GM23338 (cell line): ENCODE measurements around the gene RPLP2. TPM values are rescaled to one million over a fixed set of nuclear protein-coding genes. Genes with fewer than 3 reads are reported as not detected.

Experiments used
- ATAC-seq: fragments of 200-7000 bp; cut with Tn5 transposase; 3 replicates; pipeline ENCODE4 v1.9.1; 2020
- DNase-seq: peaks from one replicate; pipeline ENCODE4 v3.0.0-alpha.2; 2015; ENCODE audit warnings: low spot score
- H2AFZ ChIP-seq: fragments of 200-600 bp; sonication (generic); 2 replicates; pipeline ENCODE4 v1.8.0; 2016; ENCODE audit warnings: antibody characterized with exemption, mild to moderate bottlenecking, moderate library complexity
- H3F3A ChIP-seq: fragments of 200-600 bp; sonication (generic); replicated peaks from 2 replicates; pipeline ENCODE4 v1.8.0; 2017; ENCODE audit warnings: antibody characterized with exemption, mixed run types, low read depth
- H3K27ac ChIP-seq: fragments of 200-600 bp; sonication (generic); 2 replicates; pipeline ENCODE4 v1.6.1; 2016; ENCODE audit warnings: low read depth
- H3K27me3 ChIP-seq: fragments of 200-600 bp; sonication (generic); 2 replicates; pipeline ENCODE4 v1.8.0; 2016; ENCODE audit warnings: mild to moderate bottlenecking, mixed run types, moderate library complexity; ENCODE audit not compliant: insufficient read depth
- H3K36me3 ChIP-seq: fragments of 200-600 bp; sonication (generic); 2 replicates; pipeline ENCODE4 v1.8.0; 2016; ENCODE audit warnings: mild to moderate bottlenecking; ENCODE audit not compliant: insufficient read depth
- H3K4me1 ChIP-seq: fragments of 200-600 bp; sonication (generic); 2 replicates; pipeline ENCODE4 v1.8.0; 2016; ENCODE audit warnings: mild to moderate bottlenecking, moderate library complexity; ENCODE audit not compliant: insufficient read depth
- H3K4me2 ChIP-seq: fragments of 200-600 bp; sonication (generic); 2 replicates; pipeline ENCODE4 v1.7.1; 2017; ENCODE audit warnings: mixed run types
- H3K4me3 ChIP-seq: fragments of 200-600 bp; sonication (generic); 2 replicates; pipeline ENCODE4 v1.6.1; 2016; ENCODE audit warnings: mixed run types
- H3K79me2 ChIP-seq: fragments of 200-600 bp; sonication (generic); replicated peaks from 2 replicates; pipeline ENCODE4 v1.8.0; 2017; ENCODE audit warnings: mild to moderate bottlenecking; ENCODE audit not compliant: insufficient read depth
- H3K9me2 ChIP-seq: fragments of 200-600 bp; sonication (generic); 2 replicates; pipeline ENCODE4 v1.8.0; 2017; ENCODE audit not compliant: insufficient read depth
- H4K20me1 ChIP-seq: fragments of 200-600 bp; sonication (generic); replicated peaks from 2 replicates; pipeline ENCODE4 v1.8.0; 2017; ENCODE audit warnings: mild to moderate bottlenecking; ENCODE audit not compliant: insufficient read depth
- H3K27ac Mint-ChIP-seq: 2 replicates; pipeline ENCODE4 v1.8.0; 2020; ENCODE audit warnings: inconsistent platforms, mild to moderate bottlenecking, moderate library complexity, mixed read lengths
- H3K27me3 Mint-ChIP-seq: 3 replicates; pipeline ENCODE4 v1.8.0; 2022; ENCODE audit warnings: low read depth, mild to moderate bottlenecking, moderate library complexity, mixed read lengths, inconsistent platforms; ENCODE audit not compliant: insufficient read depth, poor library complexity
- H3K36me3 Mint-ChIP-seq: 3 replicates; pipeline ENCODE4 v1.8.0; 2021; ENCODE audit warnings: low read depth, mild to moderate bottlenecking, inconsistent platforms, moderate library complexity, mixed read lengths
- H3K4me1 Mint-ChIP-seq: 3 replicates; pipeline ENCODE4 v1.8.0; 2020; ENCODE audit warnings: mild to moderate bottlenecking, inconsistent platforms, mixed read lengths
- H3K4me3 Mint-ChIP-seq: 3 replicates; pipeline ENCODE4 v1.8.0; 2021; ENCODE audit warnings: moderate library complexity, mild to moderate bottlenecking, inconsistent platforms, mixed read lengths
- H3K9me3 Mint-ChIP-seq: 3 replicates; pipeline ENCODE4 v1.8.0; 2020; ENCODE audit warnings: moderate library complexity, mild to moderate bottlenecking, inconsistent platforms, mixed read lengths
- ETS1 ChIP-seq: IDR thresholded peaks from 2 replicates; pipeline ENCODE4 v1.6.1; 2016; ENCODE audit warnings: antibody characterized with exemption
- EZH2 ChIP-seq: fragments of 200-600 bp; sonication (generic); IDR thresholded peaks from one replicate; pipeline ENCODE4 v1.8.0; 2017; ENCODE audit warnings: antibody characterized with exemption, mild to moderate bottlenecking, low read depth; ENCODE audit not compliant: unreplicated experiment
- EZH2phosphoT487 ChIP-seq: fragments of 200-600 bp; sonication (generic); IDR thresholded peaks from one replicate; pipeline ENCODE4 v1.8.1; 2018; ENCODE audit warnings: antibody characterized with exemption; ENCODE audit not compliant: unreplicated experiment
- JUNB ChIP-seq: IDR thresholded peaks from one replicate; pipeline ENCODE4 v1.6.1; 2016; ENCODE audit warnings: antibody characterized with exemption; ENCODE audit not compliant: unreplicated experiment
- NANOG ChIP-seq: IDR thresholded peaks from 2 replicates; pipeline ENCODE4 v1.6.1; 2016; ENCODE audit warnings: antibody characterized with exemption, borderline replicate concordance
- POLR2AphosphoS5 ChIP-seq: IDR thresholded peaks from 2 replicates; pipeline ENCODE4 v1.6.1; 2016; ENCODE audit warnings: antibody characterized with exemption, low read depth
- REST ChIP-seq: IDR thresholded peaks from one replicate; pipeline ENCODE4 v1.6.1; 2018; ENCODE audit warnings: antibody characterized with exemption; ENCODE audit not compliant: unreplicated experiment
- ZNF114 ChIP-seq: fragments of 250-450 bp; sonication (Bioruptor Pico); IDR thresholded peaks from 2 replicates; pipeline ENCODE4 v1.5.0; 2020; ENCODE audit warnings: mild to moderate bottlenecking, moderate library complexity
- ZNF331 ChIP-seq: fragments of 250-450 bp; sonication (Bioruptor Pico); IDR thresholded peaks from 2 replicates; pipeline ENCODE4 v1.5.0; 2020; ENCODE audit warnings: low read depth, mild to moderate bottlenecking, moderate library complexity
- ZNF462 ChIP-seq: fragments of 250-450 bp; sonication (Bioruptor Pico); IDR thresholded peaks from 2 replicates; pipeline ENCODE4 v1.5.0; 2020; ENCODE audit warnings: mild to moderate bottlenecking, moderate library complexity
- polyA plus RNA-seq: library from polyadenylated mRNA; unstranded; fragments of >200 nt; fragmentation: Nextera tagmentation; extraction: Ambion mirVana; gene quantifications from 2 replicates; pipeline ENCODE4 v1.2.1, GENCODE V29; 2016
- total RNA-seq: library from RNA; depleted of rRNA; stranded (reverse); fragments of >200 nt; shearing (Covaris generic); gene quantifications from 2 replicates; pipeline ENCODE4 v1.2.3, GENCODE V29; 2014

Gene RPLP2
- total and polyA plus RNA-seq, 2 experiments from 2014 or later = 518 to 1,782 TPM

- TF ChIP-seq ZNF462 (CRISPR knock-in tag) (no peak), POLR2AphosphoS5 (no peak), ZNF331 (CRISPR knock-in tag) (no peak), REST (no peak)
Observed at GRCh38 chr11:824292-824880, 14.6 kb downstream of the RPLP2 start (continued).

GRCh38 chr11:824942-825341 is 15.2 kb downstream of the RPLP2 start:
- Histone ChIP-seq H4K20me1 (peaks cover 17% of the 10 kb centered on the region), H3K4me2 (no peak overlapping the region), H3K36me3 (no peaks in the 10 kb centered on the region), H3K9me2 (no peaks in the 10 kb centered on the region), H3K27ac (no peak overlapping the region), H3K27me3 (peaks cover 6% of the 10 kb centered on the region; the same call in 1 of the 2 replicates), H3F3A (peaks cover 17% of the 10 kb centered on the region), H3K79me2 (0 out of 2 replicates have a peak, but pooled peaks cover 5% of the 10 kb centered on the region), H3K4me1 (peaks cover 20% of the 10 kb centered on the region), H2AFZ (no peak overlapping the region), H3K4me3 (no peak overlapping the region)
- DNase-seq = no peak
- H3K27ac Mint-ChIP-seq = no peak overlapping the region; the same call in 1 of the 2 replicates
- peak overlapping the region; percentile 42; the same call in 2 of the 3 replicates for H3K4me3 Mint-ChIP-seq
- peaks cover 30% of the 10 kb centered on the region for H3K4me1 Mint-ChIP-seq
- no peak for ATAC-seq
- H3K9me3 Mint-ChIP-seq = no peaks in the 10 kb centered on the region; the same call in 2 of the 3 replicates
- peaks cover 7% of the 10 kb centered on the region; the same call in 1 of the 3 replicates for H3K36me3 Mint-ChIP-seq
- H3K27me3 Mint-ChIP-seq = peaks cover 42% of the 10 kb centered on the region
- no peak for TF ChIP-seq JUNB
- TF ChIP-seq NANOG = no peak
- no peak for TF ChIP-seq ZNF114 (CRISPR knock-in tag)
- TF ChIP-seq ETS1 = no peak
- TF ChIP-seq EZH2phosphoT487 = no peak
- TF ChIP-seq POLR2AphosphoS5 = no peak
- no peak for TF ChIP-seq REST
- no peak for TF ChIP-seq EZH2
